Esophagus squamous epithelium (tissue), 5 donors: Measurements from ENCODE around the gene SUGT1. TPM values are rescaled to one million over a fixed set of nuclear protein-coding genes. Genes with fewer than 3 reads are reported as not detected.

Source experiments
- DNase-seq: peaks from one replicate; lab custom pipeline; 2025; lab: John Stamatoyannopoulos, UW
- H3K27ac ChIP-seq, 4 donors: fragments of 200-600 bp; sonication (generic); one replicate each; pipeline ENCODE4 v1.5.1; 2016 to 2019; ENCODE audit warnings: mild to moderate bottlenecking in 1 of 4
- H3K27me3 ChIP-seq, 4 donors: fragments of 200-600 bp; sonication (generic); 1 replicate in 3 of 4; 2 replicates in 1 of 4; pipeline versions ENCODE4 v1.5.1 to v1.6.0; 2017 to 2021; ENCODE audit warnings: antibody characterized with exemption in 1 of 4
- H3K36me3 ChIP-seq, 3 donors: fragments of 200-600 bp; sonication (generic); one replicate each; pipeline ENCODE4 v1.5.1; 2016 to 2019
- H3K4me1 ChIP-seq, 3 donors: fragments of 200-600 bp; sonication (generic); one replicate each; pipeline ENCODE4 v1.5.1; 2017 to 2019
- H3K4me3 ChIP-seq, 4 donors: fragments of 200-600 bp; sonication (generic); 1 replicate in 3 of 4; 2 replicates in 1 of 4; pipeline ENCODE4 v1.5.1; 2016 to 2019; ENCODE audit warnings: mild to moderate bottlenecking in 2 of 4, moderate library complexity in 1 of 4
- H3K9me3 ChIP-seq, 3 donors: fragments of 200-600 bp; sonication (generic); one replicate each; pipeline ENCODE4 v1.5.1; 2016 to 2019
- POLR2A ChIP-seq, 4 donors: fragments of 450-650 bp; IDR thresholded peaks; one replicate each; pipeline ENCODE4 v1.6.1; 2017; ENCODE audit warnings: antibody characterized with exemption in 4 of 4, mild to moderate bottlenecking in 4 of 4, moderate library complexity in 3 of 4
- WGBS, 2 donors: methylation state at CpG; one replicate each; pipeline ENCODE4 v1.1.5; 2018; 5-methylcytosine and 5-hydroxymethylcytosine counted together
- intact Hi-C: fragments of 100-400 bp; cut with DNase I; formaldehyde crosslinking; loops from one replicate; pipeline ENCODE4 v1.15.0; 2022
- total RNA-seq, 4 donors: library from RNA; depleted of rRNA; stranded (reverse); fragments of >200 nt; gene quantifications; one replicate each; pipeline ENCODE4 v1.1.0, GENCODE V29; 2016
- TF ChIP-seq, protein P1 (sequence below), 6 experiments: fragments of 450-650 bp in 4 of 6; fragments of 200-600 bp in 2 of 6; sonication (generic) in 2 of 6; IDR thresholded peaks; one replicate each; pipeline ENCODE4 v1.5.1; 2016 to 2019; ENCODE audit warnings: antibody characterized with exemption in 6 of 6, mild to moderate bottlenecking in 4 of 6, moderate library complexity in 4 of 6
- donor health status: DM: yes; HTN: yes; CAD: no.

The SUGT1 gene
- total RNA-seq, 4 donors from 2014 or later, result 22.1 to 35.8 (median 30.7) TPM

GRCh38 chr13:52725302-52725701, 72.7 kb downstream of the SUGT1 start:
- WGBS, 2 donors, result 67 to 100% methylated on average over 1 of the region's 1 CpG
- intact Hi-C loops, result no loop called here

GRCh38 chr13:52726258-52726657, 73.6 kb downstream of the SUGT1 start:
- Histone ChIP-seq H3K9me3 (no peaks in the 10 kb centered on the region), H3K27ac (no peak overlapping the region), H3K4me1 (no peaks in the 10 kb centered on the region), H3K36me3 (no peaks in the 10 kb centered on the region), H3K27me3 (no peaks in the 10 kb centered on the region), H3K4me3 (no peak overlapping the region)
- 75 to 86% methylated on average over 2 of the region's 2 CpGs for WGBS, 2 donors
- intact Hi-C loops, result no loop called here
- TF ChIP-seq POLR2A (IDR thresholded peaks at IDR 0.05), result no peak
- TF ChIP-seq, protein P1, sequence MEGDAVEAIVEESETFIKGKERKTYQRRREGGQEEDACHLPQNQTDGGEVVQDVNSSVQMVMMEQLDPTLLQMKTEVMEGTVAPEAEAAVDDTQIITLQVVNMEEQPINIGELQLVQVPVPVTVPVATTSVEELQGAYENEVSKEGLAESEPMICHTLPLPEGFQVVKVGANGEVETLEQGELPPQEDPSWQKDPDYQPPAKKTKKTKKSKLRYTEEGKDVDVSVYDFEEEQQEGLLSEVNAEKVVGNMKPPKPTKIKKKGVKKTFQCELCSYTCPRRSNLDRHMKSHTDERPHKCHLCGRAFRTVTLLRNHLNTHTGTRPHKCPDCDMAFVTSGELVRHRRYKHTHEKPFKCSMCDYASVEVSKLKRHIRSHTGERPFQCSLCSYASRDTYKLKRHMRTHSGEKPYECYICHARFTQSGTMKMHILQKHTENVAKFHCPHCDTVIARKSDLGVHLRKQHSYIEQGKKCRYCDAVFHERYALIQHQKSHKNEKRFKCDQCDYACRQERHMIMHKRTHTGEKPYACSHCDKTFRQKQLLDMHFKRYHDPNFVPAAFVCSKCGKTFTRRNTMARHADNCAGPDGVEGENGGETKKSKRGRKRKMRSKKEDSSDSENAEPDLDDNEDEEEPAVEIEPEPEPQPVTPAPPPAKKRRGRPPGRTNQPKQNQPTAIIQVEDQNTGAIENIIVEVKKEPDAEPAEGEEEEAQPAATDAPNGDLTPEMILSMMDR (IDR thresholded peaks at IDR 0.05), result no peak
- no peak for DNase-seq

More at GRCh38 chr13:52725302-52725701, 72.7 kb downstream of the SUGT1 start:
- Histone ChIP-seq H3K27me3 (no peaks in the 10 kb centered on the region), H3K4me3 (no peak overlapping the region), H3K27ac (no peak overlapping the region), H3K9me3 (no peaks in the 10 kb centered on the region), H3K36me3 (no peaks in the 10 kb centered on the region), H3K4me1 (no peaks in the 10 kb centered on the region)
- TF ChIP-seq, protein P1 (IDR thresholded peaks at IDR 0.05), result no peak
- TF ChIP-seq POLR2A (IDR thresholded peaks at IDR 0.05), result no peak
- DNase-seq, result no peak

DNA sequence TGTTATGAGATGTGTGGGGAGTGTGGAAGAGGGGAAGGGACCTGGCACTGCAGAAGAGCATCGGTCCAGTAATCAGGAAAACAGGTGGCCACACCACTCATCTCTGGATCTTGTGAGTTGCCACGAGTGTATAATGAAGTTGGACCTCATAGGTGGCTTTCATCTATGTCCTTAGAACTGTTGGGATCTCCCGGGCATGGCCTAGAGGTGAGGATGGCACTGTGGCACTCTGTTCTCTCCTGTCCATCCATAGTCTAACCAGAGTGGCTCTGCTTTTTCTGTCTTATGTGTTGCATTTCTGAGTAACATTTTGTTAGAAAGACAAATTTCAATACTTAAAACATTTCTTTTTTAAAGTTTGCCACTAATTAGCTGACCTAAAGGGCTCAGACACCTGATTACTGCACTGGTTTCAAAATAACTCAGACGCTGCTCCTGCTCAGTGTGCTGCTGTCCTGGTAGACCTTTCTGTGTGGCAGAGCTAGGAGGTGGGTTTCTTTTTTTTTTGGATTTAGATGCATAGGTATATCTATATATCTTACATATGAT, 81.5 kb downstream of the SUGT1 start:
- WGBS, 2 donors, result 67 to 95% methylated on average over 3 to 4 of the region's 4 CpGs
- no peaks in the 10 kb centered on the region for H3K9me3 ChIP-seq
- DNase-seq, result no peak
- TF ChIP-seq, protein P1 (IDR thresholded peaks at IDR 0.05), result no peak
- no peak for TF ChIP-seq POLR2A (IDR thresholded peaks at IDR 0.05)
- no peak overlapping the region for H3K4me3 ChIP-seq
- no peaks in the 10 kb centered on the region for H3K36me3 ChIP-seq
- peaks cover 3 to 32% (median 7%) of the 10 kb centered on the region in 4 donors for H3K27me3 ChIP-seq
- H3K27ac ChIP-seq, result no peak overlapping the region
- H3K4me1 ChIP-seq, result peaks cover 0 to 8% (median 2%) of the 10 kb centered on the region in 3 donors
- intact Hi-C loops, result no loop called here

GRCh38 chr13:52736891-52737290, 84.3 kb downstream of the SUGT1 start:
- intact Hi-C loops, result no loop called here
- WGBS, 2 donors, result 62 to 75% methylated on average over 2 of the region's 2 CpGs

DNA sequence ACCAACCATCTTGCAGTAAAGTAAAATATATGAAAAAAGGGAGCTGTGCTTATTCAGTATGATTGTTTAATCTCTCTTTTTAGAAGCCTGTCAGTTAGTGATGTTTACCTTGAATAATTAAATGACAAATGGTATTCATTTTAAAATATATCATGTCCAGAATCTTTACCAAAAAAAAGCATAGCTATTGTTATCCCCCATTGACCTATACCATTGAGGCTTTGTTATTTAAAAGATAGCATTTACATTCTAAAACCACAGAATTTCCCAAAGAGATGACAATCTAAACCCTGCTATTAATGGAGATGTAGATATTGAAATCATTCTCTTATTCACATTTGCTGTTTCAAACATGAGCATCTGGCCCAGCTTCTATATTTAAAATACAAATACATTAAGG, 84.8 kb downstream of the SUGT1 start:
- peaks cover 14 to 60% (median 14%) of the 10 kb centered on the region in 4 donors for H3K27me3 ChIP-seq
- DNase-seq, result no peak
- H3K4me1 ChIP-seq, result peaks cover 0 to 13% (median 5%) of the 10 kb centered on the region in 3 donors
- no peak overlapping the region for H3K4me3 ChIP-seq
- H3K27ac ChIP-seq, result no peak overlapping the region
- intact Hi-C loops, result no loop called here
- TF ChIP-seq, protein P1 (IDR thresholded peaks at IDR 0.05), result no peak
- H3K9me3 ChIP-seq, result no peaks in the 10 kb centered on the region
- no peaks in the 10 kb centered on the region for H3K36me3 ChIP-seq

More at GRCh38 chr13:52736891-52737290, 84.3 kb downstream of the SUGT1 start:
- Histone ChIP-seq H3K27ac (no peak overlapping the region), H3K9me3 (no peaks in the 10 kb centered on the region), H3K36me3 (no peaks in the 10 kb centered on the region), H3K4me1 (peaks cover 0 to 13% (median 5%) of the 10 kb centered on the region in 3 donors), H3K4me3 (no peak overlapping the region), H3K27me3 (peaks cover 14 to 59% (median 14%) of the 10 kb centered on the region in 4 donors)
- no peak for DNase-seq
- no peak for TF ChIP-seq POLR2A (IDR thresholded peaks at IDR 0.05)
- TF ChIP-seq, protein P1 (IDR thresholded peaks at IDR 0.05), result no peak
